ENCODE data around the gene IFNGR2.
"Not testable (repeated sequence)": the region's sequence is repeated elsewhere in the genome, so short reads cannot be mapped to it uniquely, and the experiment has no call there.

The IFNGR2 gene

DNA sequence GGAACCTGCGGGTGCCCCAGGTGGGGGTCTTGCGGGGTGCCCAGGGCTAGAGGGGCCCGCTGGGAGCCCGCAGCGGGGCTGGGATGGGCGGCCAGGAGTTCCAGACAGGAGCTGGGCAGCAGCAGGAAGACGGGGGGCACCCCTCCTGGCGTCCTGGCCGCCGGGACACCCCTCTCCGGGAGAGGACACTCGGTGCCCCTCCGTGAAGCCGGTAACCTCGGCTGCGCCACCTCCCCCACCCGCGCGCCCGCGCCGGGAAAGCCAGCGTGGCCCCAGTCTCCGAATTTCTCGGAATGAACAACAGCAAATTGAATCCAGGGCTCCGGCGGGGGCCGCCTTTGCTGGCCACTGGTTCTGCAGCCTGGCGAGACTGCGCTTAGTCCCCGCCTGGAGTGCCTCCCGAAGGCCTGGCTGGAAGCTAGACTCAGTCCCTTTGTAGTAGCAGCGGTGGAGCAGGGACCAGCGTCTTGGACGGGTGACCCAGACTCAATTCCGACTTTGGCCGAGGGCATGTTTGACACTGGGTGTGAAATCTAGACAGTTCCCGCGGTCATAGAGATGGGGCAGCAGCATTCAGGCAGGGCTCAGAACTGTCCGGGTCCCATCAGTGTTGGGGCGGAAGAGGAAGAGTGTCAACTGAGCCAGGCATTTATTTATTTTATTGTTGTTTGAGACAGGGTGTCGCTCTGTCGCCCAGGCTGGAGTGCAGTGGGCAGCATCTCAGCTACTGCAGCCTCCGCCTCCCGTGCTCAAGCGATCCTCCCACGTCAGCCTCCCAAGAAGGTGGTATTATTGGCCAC, 773 bp downstream of the IFNGR2 start:
- DNase-seq, result no peak

DNA sequence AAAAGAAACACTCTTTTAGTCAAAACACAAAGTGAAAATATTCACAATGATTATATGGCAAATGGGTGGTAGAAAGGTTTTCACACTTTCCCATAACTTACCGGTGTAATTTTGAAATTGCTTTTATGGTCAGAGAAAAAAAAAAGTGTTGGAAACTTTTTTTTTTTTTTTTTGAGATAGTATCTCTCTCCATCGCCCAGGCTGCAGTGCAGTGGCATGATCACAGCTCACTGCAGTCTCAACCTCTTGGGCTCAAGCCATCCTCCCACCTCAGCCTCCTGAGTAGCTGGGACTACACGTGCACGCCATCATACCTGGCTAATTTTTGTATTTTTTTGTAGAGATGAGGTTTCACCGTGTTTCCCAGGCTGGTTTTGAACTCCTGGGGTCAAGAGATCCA, 3.3 kb downstream of the IFNGR2 start:
- no peak for DNase-seq

DNA sequence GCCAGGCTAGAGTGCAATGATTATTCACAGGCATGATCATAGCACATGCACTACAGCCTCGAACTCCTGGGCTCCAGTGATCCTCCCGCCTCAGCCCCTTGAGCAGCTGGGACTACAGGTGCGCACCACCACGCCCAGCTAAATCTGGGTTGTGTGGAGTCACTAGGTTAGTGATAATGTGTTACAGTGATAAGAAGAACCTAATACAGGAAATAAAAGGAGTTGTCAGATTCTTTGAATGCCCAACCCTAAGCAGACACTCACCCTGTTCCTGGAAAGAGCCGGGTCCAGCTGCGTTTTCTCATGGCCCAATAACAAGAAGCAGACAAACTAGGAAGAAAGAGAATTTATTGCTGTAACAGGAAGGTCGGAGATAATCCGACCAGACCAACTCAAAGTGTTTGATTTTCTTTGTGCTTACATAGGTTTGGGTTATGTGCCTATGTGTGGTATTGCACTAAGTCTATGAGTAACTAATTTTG, 8.8 kb downstream of the IFNGR2 start:
- DNase-seq, result no peak

DNA sequence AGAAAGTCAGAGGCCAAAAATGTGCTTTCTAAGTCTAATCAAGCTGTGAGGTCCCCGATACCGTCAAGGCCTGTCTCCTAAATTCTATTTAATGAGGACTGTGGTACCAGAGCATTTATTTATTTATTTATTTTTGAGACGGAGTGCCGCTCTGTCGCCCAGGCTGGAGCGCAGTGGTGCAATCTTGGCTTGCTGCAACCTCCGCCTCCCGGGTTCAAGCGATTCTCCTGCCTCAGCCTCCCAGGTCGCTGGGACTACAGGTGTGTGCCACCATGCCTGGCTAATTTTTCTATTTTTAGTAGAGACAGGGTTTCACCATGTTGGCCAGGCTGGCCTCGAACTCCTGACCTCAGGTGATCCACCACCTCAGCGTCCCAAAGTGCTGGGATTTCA, 9.2 kb downstream of the IFNGR2 start:
- DNase-seq, result not testable (repeated sequence)

DNA sequence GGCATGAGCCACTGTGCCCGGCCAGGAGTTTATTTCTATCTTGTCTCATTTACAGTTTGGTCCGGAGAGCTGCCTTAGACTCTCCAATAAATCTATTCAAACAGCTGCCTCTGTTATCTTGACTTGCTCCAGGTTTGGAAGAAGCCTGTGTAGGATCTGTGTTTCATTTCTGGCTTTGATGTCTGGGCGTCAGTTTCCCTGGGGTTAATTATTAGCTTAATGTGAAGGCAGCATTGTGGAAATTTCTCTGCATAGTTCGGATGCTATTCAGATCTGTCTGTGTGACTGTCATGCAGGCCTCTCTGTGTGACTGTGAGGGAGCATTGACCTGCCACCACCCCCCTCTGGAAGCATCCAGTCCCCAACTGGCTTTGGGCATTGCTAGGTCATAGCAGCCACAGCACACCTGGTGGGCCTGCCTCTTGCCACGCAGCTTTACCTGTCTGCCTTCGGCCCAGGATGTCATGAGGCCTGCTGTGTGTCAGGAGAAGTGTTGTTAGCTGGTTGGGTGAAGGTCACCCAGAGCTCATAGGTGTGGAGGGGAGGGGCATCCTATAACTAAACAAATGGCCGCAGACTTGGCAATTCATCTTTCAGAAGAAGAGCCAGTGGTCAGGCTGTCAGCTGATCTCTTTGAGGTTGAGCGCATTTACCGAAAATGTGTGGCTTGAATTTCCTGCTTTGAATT, 9.8 kb downstream of the IFNGR2 start:
- DNase-seq, result no peak

DNA sequence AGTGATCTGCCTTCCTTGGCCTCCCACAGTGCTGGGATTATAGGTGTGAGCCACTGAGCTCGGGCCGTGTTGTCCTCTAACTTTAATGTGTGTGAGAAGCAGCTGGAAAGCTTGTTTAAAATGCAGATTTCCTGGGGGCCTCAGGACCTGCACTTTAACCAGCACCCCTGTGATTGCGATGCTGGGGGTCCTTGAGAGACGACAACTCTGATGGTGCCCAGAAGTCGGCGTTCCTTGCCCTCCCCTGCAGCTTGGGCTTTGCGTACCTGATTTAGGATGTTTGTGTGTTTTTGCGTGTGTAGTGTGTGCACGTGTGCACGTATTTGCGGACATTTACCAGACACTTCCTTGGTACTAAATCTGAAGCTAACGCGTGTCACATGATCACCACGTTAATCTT, 10.9 kb downstream of the IFNGR2 start:
- no peak for DNase-seq

DNA sequence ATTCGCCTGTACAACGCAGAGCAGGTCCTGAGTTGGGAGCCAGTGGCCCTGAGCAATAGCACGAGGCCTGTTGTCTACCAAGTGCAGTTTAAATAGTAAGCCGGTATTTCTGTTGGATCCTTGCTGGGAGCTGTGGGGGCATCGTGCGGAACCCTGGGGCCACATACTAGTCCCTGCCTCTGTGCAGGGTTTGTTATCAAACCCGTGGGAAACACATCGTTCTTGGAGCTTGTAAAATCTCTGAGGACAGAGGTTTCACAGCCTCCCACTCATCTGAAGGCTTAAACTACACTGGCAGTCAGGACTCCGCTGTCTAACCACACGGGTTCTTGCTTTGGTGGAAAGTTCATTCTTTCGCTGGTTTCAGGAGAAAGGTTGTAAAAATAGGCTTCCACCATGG, 11.7 kb downstream of the IFNGR2 start:
- DNase-seq, result no peak

DNA sequence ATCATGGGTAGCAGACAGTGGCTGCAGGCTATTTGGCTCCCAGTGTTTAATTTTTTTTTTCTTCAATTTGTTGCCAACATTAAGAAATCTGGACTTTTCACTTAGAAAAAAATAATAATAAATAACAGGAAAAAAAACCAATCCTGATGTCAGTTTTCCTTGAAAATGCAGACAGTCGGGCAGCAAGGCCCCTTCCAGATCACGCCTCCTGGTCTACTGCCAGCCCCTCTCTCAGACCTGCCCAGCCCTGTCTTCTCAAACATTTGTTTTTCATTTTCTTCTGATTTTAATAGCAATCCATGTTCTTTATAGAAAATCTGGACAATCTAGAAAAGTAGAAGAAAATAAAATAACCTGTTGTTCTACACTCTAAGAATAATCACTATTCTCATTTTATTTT, 15.5 kb downstream of the IFNGR2 start:
- no peak for DNase-seq

DNA sequence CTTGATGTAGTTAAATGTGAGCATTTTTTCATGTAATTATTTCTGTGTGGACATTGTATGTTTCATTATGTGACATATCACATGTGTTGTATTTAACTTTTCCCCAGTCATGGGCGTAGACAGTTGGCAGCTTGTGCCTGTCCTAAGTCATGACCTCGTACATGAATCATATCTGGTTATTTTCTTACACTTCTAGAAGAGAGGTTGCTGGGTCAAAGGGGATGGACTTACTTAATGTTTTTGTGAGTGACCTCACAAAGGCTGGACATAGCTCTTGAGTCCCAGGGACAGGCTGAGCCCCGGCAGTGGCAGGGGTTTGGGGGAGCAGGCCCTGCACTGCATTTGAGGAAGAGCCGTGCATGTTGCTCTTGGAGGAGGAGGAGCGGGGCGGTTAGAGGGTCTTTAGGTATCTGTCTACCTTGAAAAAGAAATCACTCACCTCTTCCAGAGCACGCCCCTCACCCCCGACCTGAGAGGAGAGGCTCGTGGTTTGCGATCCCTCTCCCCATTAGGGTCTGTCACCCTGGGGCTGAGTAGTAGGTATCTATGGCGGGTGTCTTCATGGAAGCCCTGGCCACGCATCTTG, 16.4 kb downstream of the IFNGR2 start:
- DNase-seq, result no peak

DNA sequence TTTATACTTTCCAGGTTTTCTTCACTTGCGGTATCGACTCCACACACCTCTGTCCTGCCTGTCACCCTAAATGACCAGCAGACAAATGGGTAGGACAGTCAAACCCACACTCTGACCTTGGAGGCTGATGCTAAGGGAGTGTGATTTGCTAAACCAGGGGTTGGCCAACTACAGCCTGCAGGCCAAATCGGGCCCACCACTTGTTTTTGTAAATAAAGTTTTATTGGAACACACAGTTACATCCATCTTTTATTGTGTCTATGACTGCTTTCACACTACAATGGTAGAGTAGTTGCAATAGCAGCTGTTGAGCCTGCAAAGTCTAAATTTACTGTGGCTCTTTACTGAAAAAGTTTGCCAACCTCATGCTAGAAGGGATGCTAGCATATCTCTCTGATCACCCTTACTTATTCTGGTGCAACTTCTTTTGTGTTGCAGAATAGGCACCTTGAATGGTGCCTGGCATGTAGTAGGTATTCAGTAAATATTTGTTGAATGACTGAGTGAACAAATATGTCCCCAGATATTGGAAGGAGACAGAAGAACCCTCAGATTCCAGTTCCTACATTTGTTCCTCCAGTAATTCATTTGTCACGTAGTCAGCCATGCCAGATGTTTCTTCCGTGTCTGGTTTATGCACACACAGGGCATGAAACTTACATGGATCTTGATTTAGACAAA, 18.6 kb downstream of the IFNGR2 start:
- DNase-seq, result no peak

DNA sequence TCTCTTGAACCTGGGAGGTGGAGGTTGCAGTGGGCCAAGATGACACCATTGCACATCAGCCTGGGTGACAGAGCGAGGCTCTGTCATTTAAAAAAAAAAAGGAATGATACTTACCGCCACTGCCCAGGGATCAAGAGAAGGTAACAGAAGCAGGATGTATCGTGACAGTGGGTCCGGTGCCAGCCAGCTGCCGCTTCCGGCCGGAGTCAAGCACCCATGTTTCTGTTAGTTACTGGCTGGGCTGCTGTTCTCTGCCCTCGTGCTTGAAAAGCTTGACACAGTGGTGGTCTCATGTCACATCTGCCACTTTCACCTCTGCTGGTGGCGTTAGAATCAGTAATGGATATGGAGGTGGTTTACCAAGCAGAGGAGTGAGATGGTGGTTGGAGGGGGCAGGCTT, 21.0 kb downstream of the IFNGR2 start:
- no peak for DNase-seq

DNA sequence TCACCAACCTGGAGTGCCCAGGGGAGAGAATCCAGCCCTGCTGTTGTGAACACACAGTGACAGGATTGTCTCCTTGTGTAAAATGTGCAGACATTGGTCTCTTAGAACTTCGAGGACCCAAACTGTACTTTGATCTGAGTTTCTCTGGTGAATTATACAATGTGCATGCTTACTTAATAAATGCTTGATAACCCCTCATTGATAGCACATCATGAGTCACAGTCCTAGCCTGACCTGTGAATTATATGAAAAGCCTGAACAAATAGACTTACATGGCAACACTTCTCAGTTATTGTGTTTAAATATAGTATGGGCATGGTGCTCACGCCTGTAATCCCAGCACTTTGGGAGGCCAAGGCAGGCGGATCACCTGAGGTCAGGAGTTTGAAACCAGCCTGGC, 22.6 kb downstream of the IFNGR2 start:
- DNase-seq, result no peak

DNA sequence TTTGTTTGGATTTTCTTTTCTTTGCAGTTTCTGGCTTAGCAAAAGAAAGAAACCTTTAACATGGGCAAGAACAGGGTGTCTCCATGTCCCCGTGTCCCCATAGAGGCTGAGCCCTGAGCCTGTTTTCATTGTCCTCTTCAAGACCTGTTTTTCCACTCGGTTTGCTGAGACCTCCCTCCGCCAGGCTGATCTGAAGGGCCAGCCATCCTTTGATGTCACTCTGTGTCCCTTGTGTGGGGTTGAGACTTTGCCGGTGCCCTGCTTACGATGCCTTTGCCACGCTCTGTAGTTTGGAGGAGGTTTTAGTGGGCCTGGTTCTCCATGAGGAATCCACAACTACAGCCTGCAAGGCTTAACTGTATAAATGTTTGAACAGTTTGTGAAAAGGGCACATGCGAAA, 23.8 kb downstream of the IFNGR2 start:
- no peak for DNase-seq

DNA sequence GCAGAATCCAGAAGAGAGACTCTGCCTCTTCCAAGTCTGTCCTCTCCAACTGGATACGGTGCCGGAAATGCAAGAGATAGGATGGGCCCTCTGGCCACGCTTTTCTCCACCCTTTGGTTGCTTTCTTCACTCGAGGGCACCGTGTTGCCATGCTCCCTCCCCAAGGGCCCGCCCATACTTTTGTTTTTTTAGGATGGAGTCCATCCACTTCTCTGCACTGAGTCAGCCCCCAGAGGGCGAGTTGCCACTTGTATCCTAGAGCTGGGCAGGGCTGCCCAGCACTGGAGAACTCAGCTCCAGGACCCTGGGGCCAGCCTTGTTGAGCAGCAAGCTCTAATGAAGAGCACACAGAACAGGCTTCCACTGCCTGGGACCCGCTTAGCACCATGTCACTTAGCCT, 25.5 kb downstream of the IFNGR2 start:
- no peak for DNase-seq

DNA sequence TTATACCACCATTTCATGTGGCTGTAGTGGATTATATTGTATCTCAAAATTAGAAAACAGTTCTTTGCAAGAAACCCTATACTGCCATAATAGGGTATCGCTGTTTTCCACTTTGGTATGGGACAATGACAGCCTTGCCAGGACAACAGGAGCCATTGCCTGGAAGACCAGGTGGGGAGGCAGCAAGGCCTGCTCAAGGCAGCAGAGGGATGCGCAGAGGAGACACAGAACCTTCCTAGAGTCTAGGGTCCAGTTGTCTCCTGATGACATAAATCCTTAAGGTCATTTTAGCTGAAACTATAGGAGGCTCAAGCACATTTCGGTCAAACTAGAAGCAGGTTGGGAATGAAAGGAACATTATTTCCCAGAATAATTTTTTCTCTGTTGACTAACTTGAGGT, 27.6 kb downstream of the IFNGR2 start:
- DNase-seq, result no peak

DNA sequence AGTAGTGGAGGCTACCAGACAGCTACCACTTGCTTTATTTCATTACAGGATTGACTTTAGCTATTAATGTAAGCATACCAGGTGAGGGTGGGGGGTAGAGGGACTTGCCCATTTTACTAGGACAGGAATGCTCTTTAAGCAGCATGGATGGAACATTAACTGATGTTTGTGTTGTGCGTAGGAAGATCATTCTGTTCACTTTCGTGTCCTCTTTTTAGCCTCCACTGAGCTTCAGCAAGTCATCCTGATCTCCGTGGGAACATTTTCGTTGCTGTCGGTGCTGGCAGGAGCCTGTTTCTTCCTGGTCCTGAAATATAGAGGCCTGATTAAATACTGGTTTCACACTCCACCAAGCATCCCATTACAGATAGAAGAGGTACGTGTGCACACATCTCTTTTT, 29.3 kb downstream of the IFNGR2 start:
- no peak for DNase-seq

DNA sequence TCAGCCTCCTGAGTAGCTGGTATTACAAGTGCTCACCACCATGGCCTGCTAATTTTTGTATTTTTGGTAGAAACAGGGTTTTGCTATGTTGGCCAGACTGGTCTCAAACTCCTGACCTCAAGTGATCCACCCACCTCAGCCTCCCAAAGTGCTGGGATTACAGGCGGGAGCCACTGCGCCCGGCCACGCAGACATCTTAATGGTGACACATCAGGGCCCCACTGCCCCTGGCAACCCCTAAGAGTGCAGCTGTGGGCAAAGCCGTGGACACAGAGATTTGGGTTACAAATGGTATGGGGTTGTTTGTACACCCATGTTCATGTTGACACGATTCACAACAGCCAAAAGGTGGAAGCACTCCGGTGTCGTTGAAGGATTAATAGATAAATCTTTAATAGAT, 29.8 kb downstream of the IFNGR2 start:
- DNase-seq, result no peak

DNA sequence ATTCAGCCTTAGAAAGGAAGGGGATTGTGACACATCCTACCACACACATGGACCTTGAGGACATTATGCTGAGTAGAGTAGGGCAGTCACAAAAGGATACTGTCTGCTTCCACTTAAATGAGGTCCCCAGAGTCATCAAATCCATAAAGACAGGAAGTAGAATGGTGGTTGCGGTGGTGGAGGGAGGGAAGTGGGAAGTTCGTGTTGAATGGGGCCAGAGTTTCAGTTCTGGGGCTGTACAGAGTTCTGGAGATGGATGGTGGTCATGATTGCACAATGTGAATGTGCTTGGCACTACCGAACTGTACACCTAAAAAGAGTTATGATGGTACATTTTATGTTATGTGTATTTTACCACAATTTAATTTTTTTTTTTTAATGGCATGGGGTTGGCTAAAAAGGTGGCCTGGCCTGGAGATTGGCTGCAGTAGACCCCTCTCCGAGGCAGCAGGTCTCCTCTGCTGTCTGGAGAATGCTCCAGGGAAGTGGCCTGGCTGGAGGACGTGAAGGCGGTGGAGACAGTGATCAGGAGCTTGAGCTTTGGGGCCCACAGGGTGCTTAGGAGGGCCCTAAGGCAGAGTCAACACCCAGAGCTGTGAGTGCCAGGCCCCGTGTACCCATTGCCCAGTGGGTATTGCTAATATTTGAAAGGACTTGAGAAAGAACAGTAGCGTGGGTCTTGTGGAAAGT, 30.4 kb downstream of the IFNGR2 start:
- DNase-seq, result no peak

DNA sequence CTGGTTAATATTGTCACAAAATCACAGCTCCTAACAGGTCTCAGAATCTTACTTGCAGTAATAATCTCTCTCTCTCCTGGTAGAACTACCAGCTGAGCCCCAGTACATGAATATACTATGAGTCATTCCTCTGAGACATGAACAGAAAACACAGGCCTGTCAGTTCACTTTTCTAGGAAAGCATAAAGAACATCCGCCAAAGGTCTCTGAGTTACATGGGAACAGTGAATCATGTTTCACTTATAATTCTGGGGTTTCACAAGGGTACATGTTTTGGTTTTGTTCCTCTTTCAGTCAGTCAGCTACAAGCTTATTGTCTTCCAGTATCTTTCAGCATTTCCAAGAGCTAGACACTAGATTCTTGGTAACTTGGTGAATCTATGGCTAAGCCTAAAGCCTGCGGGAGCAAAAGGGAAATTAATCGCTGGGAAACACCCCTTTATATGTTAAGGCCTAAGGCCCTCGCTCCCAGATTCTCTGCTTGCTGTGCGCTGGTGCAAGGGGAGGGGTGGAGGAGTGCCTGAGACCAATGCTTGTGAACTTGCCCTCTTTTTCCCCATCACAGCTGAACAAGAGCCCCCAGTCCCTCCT, 31.7 kb downstream of the IFNGR2 start:
- DNase-seq, result no peak

DNA sequence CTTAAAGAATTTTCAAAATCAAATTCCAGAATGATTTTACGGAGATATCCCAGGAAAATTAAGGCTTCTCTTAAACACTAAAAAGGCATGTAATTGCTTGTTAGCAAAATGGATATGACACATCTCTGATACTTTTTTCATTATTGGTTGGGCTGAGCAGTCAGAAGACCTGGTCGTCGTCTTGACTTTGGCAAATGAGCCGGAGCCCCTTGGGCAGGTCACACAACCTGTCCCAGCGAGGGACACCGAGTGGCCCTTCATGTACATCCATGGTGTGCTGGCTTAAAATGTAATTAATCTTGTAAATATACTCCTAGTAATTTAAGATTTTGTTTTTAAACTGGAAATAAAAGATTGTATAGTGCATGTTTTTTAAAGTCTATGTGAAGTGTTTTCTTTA, 33.9 kb downstream of the IFNGR2 start:
- no peak for DNase-seq

DNA sequence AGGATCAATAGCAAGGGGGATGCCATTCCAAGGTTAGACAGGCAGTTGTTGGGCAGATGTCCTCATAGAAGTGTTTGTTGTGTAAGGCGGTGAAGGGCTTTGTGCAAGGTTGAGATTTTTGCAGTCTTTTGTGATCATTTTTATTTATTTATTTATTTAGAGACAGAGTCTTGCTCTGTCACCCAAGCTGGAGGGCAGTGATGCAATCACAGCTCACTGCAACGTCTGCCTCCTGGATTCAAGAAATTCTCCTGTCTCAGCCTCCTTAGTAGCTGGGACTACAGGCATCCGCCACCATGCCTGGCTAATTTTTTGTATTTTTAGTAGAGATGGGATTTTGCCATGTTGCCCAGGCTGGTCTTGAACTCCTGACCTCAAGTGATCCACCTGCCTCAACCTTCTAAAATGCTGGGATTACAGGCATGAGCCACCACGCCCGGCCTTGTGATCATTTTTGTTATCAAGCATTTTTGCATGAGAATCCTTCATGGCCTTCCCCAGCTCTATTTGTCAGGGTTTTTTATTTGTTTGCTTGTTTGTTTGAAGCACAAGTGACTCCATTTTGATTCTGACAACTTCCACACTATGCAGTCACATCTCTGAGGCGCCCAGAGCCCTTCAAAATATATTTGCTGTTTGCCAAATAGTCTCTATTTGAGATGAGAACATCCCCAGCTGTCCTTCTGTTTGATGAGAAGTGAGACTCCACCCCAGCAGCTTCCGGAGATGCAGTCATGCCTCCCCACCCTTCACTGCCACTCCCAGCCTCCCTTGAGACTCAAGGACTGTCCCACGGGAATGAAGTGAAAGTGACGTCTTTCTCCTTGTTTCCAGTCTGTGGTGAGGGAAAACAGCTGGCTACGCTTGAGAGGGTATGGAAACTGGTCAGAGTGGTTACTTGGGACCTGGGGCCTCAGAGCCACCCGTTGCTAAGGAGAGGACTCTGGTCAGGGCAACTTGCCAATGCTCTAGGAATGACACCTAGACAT, 38.6 kb downstream of the IFNGR2 start:
- peak; percentile 62 for DNase-seq
